ENCODE measurements around the gene HS6ST2.

DNA sequence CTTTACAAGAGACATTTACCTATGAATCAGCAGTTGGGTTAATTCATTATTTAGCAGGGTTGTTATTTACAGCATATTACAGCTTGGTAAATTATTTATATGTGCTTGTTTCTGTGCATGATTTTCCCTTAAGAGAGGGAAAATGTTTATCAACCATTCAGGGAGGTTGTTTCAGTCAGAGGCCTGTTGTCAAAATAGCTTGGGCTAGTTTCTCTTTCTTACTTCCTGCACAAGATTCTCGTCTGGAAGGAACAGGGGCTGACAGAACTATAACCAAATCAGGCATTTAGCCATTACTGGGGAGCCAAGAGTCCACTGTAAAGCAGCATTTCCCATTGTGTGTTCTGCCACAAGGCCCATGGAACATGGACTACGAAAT is 135.8 kb downstream of the HS6ST2 start:
- TF ChIP-seq, protein P1, sequence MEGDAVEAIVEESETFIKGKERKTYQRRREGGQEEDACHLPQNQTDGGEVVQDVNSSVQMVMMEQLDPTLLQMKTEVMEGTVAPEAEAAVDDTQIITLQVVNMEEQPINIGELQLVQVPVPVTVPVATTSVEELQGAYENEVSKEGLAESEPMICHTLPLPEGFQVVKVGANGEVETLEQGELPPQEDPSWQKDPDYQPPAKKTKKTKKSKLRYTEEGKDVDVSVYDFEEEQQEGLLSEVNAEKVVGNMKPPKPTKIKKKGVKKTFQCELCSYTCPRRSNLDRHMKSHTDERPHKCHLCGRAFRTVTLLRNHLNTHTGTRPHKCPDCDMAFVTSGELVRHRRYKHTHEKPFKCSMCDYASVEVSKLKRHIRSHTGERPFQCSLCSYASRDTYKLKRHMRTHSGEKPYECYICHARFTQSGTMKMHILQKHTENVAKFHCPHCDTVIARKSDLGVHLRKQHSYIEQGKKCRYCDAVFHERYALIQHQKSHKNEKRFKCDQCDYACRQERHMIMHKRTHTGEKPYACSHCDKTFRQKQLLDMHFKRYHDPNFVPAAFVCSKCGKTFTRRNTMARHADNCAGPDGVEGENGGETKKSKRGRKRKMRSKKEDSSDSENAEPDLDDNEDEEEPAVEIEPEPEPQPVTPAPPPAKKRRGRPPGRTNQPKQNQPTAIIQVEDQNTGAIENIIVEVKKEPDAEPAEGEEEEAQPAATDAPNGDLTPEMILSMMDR (IDR thresholded peaks at IDR 0.05) = no peak
- TF ChIP-seq SIN3A (IDR thresholded peaks at IDR 0.05; ENCODE audit: borderline replicate concordance, insufficient read depth, low read depth, low read length) = no peak
- TF ChIP-seq POLR2AphosphoS5 (IDR thresholded peaks at IDR 0.05; ENCODE audit: low read depth, low read length) = no peak
- TF ChIP-seq, protein P2, sequence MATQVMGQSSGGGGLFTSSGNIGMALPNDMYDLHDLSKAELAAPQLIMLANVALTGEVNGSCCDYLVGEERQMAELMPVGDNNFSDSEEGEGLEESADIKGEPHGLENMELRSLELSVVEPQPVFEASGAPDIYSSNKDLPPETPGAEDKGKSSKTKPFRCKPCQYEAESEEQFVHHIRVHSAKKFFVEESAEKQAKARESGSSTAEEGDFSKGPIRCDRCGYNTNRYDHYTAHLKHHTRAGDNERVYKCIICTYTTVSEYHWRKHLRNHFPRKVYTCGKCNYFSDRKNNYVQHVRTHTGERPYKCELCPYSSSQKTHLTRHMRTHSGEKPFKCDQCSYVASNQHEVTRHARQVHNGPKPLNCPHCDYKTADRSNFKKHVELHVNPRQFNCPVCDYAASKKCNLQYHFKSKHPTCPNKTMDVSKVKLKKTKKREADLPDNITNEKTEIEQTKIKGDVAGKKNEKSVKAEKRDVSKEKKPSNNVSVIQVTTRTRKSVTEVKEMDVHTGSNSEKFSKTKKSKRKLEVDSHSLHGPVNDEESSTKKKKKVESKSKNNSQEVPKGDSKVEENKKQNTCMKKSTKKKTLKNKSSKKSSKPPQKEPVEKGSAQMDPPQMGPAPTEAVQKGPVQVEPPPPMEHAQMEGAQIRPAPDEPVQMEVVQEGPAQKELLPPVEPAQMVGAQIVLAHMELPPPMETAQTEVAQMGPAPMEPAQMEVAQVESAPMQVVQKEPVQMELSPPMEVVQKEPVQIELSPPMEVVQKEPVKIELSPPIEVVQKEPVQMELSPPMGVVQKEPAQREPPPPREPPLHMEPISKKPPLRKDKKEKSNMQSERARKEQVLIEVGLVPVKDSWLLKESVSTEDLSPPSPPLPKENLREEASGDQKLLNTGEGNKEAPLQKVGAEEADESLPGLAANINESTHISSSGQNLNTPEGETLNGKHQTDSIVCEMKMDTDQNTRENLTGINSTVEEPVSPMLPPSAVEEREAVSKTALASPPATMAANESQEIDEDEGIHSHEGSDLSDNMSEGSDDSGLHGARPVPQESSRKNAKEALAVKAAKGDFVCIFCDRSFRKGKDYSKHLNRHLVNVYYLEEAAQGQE (IDR thresholded peaks at IDR 0.05; ENCODE audit: insufficient read depth in 1 of 2, low read depth in 2 of 2, low read length in 1 of 2) = no peak
- TF ChIP-seq TCF7L2 (IDR thresholded peaks at IDR 0.05; ENCODE audit: low read depth, low read length) = no peak
